ENCODE data around the gene SLC2A6.
"Not testable (repeated sequence)": the region's sequence is repeated elsewhere in the genome, so short reads cannot be mapped to it uniquely, and the experiment has no call there.

The SLC2A6 gene

DNA sequence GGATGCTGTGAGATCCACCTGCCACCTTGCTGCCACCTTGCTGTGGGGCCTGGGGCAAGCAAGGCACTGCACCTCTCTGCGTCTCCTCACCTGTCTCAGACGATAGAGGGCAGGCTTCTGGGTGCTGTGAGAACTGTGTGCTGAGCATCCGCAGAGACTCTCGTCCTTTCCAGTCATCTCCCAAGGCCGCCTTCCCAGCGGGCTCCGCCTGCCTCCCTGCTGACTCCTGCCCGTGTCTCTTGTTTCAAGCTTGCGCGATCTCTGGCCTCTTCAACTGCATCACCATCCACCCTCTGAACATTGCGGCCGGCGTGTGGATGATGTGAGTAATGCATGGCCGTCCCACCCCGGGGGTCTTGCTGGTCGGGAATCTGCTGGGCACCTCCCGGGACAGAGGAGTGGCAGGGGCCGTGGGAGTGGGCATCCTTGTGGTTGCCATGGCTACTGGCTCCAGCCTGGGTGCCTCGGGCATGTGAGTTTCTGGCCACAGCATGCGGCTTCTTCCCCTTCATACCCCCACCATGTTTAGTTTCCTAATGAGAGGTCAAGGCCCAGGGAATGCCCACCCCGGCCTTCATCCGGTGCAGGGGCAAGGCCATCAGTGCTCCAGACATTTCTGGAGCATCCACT is 15.6 kb downstream of the SLC2A6 start:
- peak; percentile 54 for DNase-seq (ENCODE audit: low spot score)

DNA sequence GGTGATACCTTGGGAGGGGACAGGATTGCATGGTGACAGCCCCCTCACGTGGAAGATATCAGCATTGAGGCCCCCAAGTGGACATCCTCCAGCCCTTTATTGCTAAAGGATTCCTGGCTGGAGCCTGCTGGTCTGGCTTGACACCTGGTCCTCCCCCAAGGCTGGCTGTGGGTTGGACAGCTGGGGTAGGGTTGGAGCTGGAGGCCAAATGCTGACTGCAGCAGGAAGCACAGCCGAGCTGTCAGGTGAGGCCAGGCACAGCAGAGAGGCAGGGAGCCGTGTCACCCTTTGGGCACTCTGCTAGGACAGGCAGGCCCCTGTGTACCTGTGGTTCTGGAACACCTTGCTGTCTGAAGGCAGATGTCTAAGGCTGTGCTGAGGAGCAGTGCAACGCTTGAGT is 16.9 kb downstream of the SLC2A6 start:
- DNase-seq (ENCODE audit: low spot score), result peak; percentile 71

DNA sequence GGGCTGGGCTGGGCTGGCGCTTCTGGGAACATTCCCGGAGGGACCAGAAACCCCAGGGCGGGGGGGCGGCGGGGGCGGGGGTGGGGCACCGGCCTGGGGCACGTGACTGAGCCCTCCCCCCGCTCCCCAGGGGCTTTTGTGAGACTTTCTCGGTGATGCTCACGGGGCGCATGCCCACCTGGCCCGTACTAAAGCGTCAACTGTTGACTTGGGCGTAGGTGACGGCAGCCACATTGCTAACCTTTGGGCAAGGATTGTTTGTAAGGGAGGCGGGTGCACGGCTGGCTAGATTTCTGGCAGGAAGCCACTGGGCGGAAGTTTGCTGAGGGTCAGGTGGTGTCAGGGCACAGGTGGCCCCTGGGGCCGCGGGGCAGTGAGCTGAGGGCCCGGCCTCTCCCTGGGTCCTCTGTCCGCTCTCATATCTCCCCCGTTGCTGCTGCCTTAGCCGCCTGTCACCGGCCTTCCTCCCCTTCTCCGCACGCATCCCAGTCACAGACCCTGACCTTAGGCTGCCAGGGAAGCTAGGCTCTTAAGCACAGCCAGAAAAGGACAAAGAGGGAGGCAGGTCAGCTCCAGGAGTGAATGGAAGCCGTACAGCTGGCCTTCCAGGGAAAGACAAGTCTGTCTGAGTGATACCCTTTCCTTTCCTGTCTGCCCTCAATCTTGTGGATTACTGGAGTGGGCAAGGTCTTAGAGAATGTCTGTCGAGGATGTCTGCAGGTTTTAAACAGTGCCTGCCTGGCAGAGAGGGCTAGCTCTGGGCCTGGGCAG is 18.3 kb downstream of the SLC2A6 start:
- peak; percentile 48 for DNase-seq (ENCODE audit: low spot score)

DNA sequence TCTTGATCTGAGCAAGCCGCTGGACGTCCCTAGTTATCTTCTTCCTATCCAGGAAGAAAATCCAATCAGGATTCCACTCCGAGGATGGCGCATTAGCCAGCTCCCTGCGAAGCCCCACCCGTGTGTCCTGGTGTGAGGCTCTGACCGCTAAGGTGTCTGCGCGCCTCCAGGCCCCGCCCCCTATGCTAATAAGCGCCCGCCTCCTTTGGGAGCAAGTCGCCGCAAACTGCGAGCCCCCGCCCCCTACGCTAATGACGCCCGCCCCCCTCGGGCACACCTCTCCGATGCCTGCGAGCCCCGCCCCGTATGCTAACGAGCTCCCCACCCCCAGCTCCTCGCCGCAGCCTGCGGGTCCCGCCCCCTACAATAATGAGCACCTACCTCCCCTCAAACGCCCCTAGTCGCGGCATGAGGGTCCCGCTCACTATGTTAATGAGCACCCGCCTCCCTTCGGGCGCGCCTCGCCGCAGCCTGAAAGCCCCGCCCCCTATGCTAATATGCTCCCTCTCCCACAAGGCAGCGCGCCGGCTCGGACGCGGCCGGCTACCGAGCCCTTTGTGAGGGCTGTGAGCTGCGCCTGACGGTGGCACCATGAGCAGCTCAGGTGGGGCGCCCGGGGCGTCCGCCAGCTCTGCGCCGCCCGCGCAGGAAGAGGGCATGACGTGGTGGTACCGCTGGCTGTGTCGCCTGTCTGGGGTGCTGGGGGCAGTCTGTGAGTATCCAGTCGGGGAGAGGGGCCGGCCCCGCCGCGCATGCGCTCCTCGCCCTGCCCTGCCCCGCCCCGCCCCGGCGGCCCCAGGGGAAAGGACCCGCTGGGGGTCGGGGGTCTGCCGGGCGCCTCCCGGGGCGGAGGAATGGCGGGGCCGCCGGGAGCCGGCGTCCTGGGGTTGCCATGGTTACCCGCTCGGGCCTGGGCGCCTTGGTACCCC is 19.2 kb downstream of the SLC2A6 start, which contains the start of gene CACFD1:
CACFD1 (plus strand) TSS at position 503 of the 929 bp plus-strand sequence; CDS start at position 592, 89 bp downstream.
- peak; percentile 98 for DNase-seq (ENCODE audit: low spot score)

DNA sequence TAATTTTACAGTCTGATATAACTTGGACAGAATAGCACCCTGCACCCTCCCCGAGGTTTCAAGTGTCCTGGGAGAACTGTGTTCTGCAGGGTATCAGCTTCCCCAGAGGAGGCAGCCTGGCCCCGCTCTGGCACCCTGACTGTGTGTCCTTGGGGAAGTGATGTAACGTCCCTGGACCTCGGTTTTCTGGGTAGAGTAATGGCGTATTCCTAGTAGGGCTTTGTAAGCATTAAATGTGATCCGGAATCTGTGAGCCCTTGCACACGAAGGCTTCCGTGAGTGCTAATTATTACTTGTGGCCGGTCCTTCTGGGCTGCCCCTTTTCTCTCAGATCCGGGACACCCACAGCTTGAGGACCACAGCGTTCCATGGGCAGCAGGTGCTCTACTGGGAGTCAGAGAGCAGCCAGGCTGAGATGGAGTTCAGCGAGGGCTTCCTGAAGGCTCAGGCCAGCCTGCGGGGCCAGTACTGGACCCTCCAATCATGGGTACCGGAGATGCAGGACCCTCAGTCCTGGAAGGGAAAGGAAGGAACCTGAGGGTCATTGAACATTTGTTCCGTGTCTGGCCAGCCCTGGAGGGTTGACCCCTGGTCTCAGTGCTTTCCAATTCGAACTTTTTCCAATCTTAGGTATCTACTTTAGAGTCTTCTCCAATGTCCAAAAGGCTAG is 20.1 kb downstream of the SLC2A6 start:
- DNase-seq (ENCODE audit: low spot score), result peak; percentile 52

DNA sequence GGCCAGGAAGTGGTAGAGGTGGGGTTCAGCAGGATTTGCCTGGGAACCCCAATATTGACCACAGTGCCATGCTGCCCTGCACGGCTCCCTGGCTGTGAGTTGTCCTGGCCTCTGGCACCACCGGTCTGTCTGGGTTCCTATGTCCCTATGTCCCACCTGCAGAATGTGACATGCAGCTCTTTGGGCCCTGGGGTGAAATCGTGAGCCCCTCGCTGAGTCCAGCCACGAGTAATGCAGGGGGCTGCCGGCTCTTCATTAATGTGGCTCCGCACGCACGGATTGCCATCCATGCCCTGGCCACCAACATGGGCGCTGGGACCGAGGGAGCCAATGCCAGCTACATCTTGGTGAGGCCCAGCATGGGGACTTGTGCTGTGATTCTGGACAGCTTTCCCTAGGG is 21.2 kb downstream of the SLC2A6 start:
- DNase-seq (ENCODE audit: low spot score), result no peak

DNA sequence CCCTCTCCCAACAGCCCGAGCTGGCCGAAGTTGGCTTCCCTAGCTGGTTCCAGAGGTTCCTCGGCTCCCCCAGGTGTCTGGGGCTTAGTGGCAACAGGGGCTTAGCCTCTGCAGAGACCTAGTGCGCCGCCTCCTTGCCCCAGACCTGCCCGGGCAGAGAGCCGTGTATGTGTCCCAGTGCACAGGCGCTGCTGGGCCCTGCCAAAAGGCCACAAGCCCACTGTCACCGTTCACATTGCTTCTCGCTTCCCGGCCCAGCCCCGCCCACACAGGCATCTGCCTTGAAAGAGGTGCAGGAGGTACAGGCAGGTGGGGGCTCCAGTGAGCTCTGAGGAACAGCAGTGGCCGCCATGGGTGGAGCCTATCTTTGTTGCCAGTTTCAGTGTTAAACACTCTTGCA is 21.7 kb downstream of the SLC2A6 start:
- DNase-seq (ENCODE audit: low spot score), result no peak

DNA sequence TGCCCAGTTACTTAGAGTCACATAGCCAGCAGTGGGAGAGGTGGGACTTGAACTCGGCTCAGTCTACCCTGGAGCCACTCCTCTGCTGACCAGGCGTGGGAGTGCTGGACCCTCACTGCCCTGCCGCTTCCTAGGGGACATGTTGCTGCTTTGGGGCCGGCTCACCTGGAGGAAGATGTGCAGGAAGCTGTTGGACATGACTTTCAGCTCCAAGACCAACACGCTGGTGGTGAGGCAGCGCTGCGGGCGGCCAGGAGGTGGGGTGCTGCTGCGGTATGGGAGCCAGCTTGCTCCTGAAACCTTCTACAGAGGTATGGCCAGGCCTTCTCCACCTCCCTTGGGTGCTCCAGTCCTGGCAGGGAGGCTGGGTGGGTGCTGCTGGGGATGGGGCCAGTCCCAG is 22.5 kb downstream of the SLC2A6 start:
- no peak for DNase-seq (ENCODE audit: low spot score)

DNA sequence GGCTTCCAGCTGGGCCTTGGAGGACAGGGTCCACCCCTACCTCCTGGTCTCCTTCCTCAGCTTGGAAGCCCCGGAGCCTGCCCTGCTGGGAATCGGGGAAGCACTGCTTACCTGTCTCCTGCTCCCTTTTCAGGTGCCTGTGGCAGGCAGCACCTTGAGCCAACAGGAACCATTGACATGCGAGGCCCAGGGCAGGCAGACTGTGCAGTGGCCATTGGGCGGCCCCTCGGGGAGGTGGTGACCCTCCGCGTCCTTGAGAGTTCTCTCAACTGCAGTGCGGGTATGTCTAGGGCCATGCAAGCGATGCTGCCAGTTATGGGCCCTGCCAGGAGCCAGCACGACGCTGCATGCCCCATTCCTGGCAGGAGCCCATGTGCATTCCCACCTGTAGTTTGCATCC is 23.0 kb downstream of the SLC2A6 start:
- DNase-seq (ENCODE audit: low spot score), result no peak

DNA sequence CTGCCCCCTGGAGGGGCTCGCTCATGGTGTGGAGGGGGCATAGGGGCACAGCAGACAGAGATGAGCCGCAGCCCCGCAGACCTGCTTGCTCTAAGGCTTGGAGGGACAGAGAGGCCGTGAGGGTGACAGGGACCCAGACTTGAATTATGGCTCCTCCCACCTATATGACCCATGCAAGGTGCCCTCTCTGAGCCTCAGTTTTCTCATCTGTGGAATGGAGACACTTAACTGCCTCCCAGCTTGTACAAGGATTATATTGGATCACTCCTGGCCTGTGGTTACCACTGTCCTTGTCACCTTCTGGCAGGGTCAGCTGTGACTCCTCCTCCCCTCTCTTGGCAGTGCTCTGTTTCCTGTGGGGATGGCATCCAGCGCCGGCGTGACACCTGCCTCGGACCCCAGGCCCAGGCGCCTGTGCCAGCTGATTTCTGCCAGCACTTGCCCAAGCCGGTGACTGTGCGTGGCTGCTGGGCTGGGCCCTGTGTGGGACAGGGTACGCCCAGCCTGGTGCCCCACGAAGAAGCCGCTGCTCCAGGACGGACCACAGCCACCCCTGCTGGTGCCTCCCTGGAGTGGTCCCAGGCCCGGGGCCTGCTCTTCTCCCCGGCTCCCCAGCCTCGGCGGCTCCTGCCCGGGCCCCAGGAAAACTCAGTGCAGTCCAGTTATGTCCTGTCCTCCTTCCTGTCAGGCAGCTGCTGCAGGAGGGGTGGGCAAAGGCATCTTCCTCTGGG is 23.8 kb downstream of the SLC2A6 start:
- no peak for DNase-seq (ENCODE audit: low spot score)

DNA sequence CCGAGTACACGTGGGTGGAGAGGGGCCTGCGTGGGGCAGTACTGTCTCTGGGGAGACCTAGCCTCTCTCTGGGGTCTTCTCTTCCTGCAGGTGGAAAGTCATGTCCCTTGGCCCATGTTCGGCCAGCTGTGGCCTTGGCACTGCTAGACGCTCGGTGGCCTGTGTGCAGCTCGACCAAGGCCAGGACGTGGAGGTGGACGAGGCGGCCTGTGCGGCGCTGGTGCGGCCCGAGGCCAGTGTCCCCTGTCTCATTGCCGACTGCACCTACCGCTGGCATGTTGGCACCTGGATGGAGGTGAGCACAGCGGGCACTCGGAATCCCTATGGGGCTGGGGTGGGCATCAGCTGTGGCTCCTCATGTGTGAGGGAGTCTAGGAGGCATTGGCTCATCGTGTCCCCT is 24.6 kb downstream of the SLC2A6 start:
- DNase-seq (ENCODE audit: low spot score), result no peak

DNA sequence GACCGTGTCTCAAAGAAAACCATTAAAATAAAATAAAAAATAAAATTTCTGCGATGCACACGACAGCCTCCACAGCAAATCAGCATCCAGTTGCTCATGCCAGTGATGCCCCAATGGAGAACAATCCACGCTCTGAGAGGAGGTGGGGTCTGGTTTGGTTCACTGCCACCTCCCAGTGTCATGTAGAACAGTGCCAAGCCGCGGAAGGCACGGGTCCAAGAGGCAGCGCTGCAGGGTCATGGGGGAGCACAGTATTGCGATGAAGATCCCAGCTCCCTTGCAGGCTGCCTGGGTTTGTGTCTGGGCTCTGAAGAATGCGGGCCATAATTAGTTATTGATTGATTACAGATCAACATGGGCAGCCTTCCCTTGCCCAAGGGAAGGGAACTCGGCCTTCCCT is 25.2 kb downstream of the SLC2A6 start:
- DNase-seq (ENCODE audit: low spot score), result no peak

DNA sequence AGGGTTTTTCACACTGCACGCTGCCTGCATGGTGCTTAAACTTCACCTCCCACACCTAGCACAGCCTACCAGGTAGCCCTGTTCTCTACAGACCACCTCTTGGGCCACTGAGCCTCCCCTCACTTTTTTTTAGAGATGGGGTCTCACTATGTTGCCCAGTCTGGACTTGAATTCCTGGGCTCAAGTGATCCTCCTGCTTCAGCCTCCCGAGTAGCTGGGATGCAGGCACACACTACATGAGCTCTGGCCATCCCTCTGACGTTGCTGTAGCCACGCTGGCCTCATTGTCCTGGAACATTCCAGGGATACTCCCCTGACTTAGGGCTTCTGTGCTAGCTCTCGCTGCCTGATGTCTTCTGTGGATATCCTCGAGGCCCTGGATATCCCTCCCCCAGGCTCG is 26.3 kb downstream of the SLC2A6 start:
- DNase-seq (ENCODE audit: low spot score), result no peak

DNA sequence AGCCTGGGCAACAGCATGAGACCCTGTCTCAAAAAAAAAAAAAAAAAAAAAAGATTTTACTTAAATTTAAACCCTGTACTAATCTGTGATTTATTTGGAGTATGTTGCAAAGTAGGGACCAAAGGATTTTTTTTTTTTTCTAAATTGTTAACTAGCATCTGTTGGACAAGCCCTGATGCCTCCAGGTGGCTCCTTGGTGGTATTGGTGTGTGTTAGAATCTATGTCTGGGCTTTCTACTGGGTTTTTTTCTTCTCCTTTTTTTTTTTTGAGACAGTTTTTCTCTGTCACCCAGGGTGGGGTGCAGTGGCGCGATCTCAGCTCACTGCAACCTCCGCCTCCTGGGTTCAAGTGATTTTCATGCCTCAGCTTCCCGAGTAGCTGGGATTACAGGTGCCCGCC is 27.0 kb downstream of the SLC2A6 start:
- not testable (repeated sequence) for DNase-seq (ENCODE audit: low spot score)

DNA sequence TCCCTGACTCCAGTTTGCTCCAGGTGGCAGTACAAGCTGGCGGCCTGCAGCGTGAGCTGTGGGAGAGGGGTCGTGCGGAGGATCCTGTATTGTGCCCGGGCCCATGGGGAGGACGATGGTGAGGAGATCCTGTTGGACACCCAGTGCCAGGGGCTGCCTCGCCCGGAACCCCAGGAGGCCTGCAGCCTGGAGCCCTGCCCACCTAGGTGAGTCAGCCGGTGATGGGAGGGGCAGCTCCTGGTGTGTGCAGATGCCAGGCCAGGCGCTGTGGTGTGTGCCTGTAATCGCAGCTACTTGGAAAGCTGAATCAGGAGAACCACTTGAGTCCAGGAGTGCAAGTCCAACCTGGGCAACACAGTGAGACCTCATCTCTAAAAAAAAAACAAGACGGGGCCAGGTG is 29.1 kb downstream of the SLC2A6 start:
- DNase-seq (ENCODE audit: low spot score), result no peak

DNA sequence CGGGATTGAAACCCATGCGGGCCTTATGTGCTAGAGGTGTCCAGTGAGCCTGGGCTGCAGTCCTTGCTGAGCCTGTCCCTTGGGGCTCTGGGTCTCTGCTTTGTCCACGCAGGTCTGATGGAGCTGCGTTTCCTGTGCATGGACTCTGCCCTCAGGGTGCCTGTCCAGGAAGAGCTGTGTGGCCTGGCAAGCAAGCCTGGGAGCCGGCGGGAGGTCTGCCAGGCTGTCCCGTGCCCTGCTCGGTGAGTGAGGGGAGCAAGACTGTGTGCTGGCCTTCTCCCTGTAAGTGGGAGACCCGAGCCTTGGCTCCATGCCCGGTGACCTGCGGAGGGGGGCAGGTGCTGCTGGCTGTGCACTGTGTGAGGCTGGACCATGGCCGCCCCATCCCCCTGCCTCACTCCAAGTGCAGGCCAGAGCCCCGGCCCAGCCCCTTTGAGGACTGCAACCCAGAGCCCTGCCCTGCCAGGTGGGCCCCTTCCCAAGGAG is 30.4 kb downstream of the SLC2A6 start:
- DNase-seq (ENCODE audit: low spot score), result no peak

DNA sequence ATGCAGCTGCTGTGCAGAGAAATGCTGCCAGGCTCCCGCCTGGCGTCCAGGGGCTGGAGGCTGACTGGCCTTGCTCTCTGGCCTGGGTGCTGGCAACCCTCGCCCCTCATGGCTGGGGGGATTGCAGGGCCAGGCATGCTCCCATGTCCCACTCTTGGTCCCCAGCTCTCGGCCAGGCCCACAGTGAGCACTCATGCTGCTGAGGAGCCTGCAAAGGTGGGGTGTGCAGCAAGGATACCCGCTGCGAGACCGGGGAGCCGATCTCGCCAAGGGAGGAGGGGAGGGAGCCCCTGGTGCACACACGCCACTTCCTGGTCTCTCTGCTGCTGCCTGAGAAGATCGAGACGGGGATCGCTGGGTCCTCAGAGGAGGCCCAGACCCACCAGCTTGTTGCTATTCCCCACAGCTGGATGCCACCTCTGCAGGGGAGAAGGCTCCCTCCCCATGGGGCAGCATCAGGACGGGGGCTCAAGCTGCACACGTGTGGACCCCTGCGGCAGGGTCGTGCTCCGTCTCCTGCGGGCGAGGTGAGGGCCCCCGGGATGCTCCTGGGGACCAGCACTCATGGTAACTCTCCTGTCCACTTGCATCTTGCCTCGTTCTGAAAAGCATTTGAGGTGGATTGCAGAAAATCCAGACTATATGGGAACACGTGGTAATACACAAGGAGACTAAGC is 33.5 kb downstream of the SLC2A6 start:
- DNase-seq (ENCODE audit: low spot score), result no peak

DNA sequence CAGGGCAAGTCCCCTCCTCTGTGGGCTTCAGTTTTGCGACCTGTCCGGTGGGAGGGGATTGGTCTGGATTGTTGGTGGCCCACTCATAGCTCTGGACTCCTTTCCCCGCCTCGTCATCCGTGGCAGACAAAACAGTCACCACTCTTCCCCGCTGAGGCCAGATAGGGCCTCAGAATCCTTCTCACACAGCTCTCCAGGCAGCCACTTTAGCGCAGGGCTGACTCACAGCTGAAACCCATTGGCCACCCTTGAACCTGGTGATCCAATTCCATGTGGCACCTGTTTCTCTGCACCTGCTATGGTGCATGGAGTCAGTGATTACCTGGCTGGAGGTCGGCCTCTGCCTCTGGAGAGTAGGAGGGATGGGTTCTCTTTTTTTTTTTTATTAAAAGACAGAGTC is 34.9 kb downstream of the SLC2A6 start:
- no peak for DNase-seq (ENCODE audit: low spot score)

DNA sequence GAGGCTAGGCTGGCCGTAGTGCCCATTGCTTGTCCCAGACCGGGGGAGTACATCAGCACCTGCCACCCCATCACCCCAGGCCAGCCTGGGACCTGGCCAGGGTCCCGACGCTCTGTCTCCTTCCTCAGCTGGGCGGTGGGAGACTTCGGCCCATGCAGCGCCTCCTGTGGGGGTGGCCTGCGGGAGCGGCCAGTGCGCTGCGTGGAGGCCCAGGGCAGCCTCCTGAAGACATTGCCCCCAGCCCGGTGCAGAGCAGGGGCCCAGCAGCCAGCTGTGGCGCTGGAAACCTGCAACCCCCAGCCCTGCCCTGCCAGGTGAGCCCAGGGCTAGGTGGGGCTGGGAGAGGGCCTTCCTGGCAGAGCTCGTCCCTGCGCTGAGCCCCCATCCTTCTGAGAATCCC is 35.7 kb downstream of the SLC2A6 start:
- no peak for DNase-seq (ENCODE audit: low spot score)

DNA sequence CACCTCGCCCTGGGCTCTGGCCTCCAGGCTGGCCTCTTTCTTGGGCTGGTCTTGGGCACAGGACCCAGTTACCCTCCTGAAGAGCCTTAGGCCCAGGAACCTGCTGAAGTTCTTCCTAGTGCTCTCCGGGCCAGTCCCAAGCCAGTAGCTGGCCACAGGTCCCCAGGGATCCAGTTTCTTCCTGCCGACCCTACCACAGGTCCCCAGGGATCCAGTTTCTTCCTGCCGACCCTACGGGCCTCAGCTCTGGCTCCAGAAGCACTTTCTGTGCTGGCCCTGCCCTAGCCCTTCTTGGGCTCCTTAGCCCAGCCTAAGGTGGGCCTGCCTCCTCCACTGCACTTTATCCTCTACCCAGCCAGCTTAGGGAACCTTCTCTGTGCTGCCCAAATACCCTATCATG is 37.3 kb downstream of the SLC2A6 start:
- no peak for DNase-seq (ENCODE audit: low spot score)

DNA sequence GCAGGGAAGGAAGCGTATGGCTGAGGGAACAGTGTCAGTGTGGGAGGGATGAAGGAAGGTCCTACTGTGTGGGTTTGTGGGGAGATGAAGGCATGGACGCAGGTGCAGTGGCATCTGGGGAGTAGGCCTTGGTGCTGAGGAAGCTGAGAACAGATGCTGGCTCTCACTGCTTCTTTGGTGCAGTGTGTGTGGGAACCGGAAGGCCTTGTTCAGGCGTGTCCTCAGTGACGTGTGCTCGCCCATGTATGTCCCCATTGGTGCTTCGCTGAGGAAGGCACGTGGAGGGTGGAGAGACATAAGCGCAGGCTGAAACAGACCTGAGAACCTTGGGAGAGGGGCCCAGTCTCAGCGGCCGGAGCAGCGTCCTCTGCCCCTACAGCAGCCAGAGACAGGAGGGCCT is 38.0 kb downstream of the SLC2A6 start:
- DNase-seq (ENCODE audit: low spot score), result no peak
